HepG2 (cell line): ENCODE data around the gene ETHE1. TPM values are rescaled to one million over a fixed set of nuclear protein-coding genes. Genes with fewer than 3 reads are reported as not detected.

Experiments
- ATF7 ChIP-seq, 2 experiments: fragments of 450-650 bp in 1 of 2; sonication (generic) in 1 of 2; formaldehyde crosslinking in 1 of 2; IDR thresholded peaks; 2 replicates each; pipeline versions ENCODE4 v1.4.0 to v1.6.1; 2016 to 2020; ENCODE audit warnings: antibody characterized with exemption in 1 of 2, mild to moderate bottlenecking in 1 of 2, missing genetic modification reagents in 1 of 2
- BCLAF1 ChIP-seq: fragments of 450-650 bp; IDR thresholded peaks from 2 replicates; pipeline ENCODE4 v1.6.1; 2017; ENCODE audit warnings: mild to moderate bottlenecking
- CBX2 ChIP-seq, 2 experiments: fragments of 200-600 bp in 1 of 2; sonication (generic); formaldehyde crosslinking in 1 of 2; IDR thresholded peaks; 2 replicates each; pipeline versions ENCODE4 v1.7.0 to v1.8.1; 2018 to 2022; ENCODE audit warnings: low read depth in 2 of 2, low read length in 1 of 2, mild to moderate bottlenecking in 1 of 2, missing genetic modification reagents in 1 of 2
- KLF12 ChIP-seq: sonication (generic); formaldehyde crosslinking; IDR thresholded peaks from 2 replicates; pipeline ENCODE4 v1.4.0; 2020; ENCODE audit warnings: missing genetic modification reagents, borderline replicate concordance
- RERE ChIP-seq: IDR thresholded peaks from 2 replicates; pipeline ENCODE4 v1.6.1; 2016; ENCODE audit warnings: low read depth, missing genetic modification reagents, missing compliant biosample characterization
- TRAFD1 ChIP-seq: sonication (generic); formaldehyde crosslinking; IDR thresholded peaks from 2 replicates; pipeline ENCODE4 v1.5.1; 2020; ENCODE audit warnings: missing genetic modification reagents, mild to moderate bottlenecking, borderline replicate concordance
- ZBTB3 ChIP-seq: sonication (generic); formaldehyde crosslinking; IDR thresholded peaks from 2 replicates; pipeline ENCODE4 v1.4.0; 2020; ENCODE audit warnings: low read depth, mild to moderate bottlenecking, moderate library complexity, missing genetic modification reagents, borderline replicate concordance
- ZNF335 ChIP-seq: sonication (generic); formaldehyde crosslinking; IDR thresholded peaks from 2 replicates; pipeline ENCODE4 v1.4.0; 2020; ENCODE audit warnings: missing genetic modification reagents
- ZNF33B ChIP-seq: sonication (generic); formaldehyde crosslinking; IDR thresholded peaks from 2 replicates; pipeline ENCODE4 v1.5.1; 2020; ENCODE audit warnings: mild to moderate bottlenecking, missing genetic modification reagents
- ZNF609 ChIP-seq: sonication (generic); formaldehyde crosslinking; IDR thresholded peaks from 2 replicates; pipeline ENCODE4 v1.4.0; 2020; ENCODE audit warnings: mild to moderate bottlenecking, missing genetic modification reagents, borderline replicate concordance
- polyA plus RNA-seq, 8 experiments: library from polyadenylated mRNA; depleted of rRNA in 3 of 8; stranded (reverse) in 7 of 8; unstranded in 1 of 8; fragments of >200 nt; fragmentation: Illumina TruSeq in 4 of 8; extraction: Trizol in 4 of 8; gene quantifications; 2 replicates each; pipeline versions ENCODE4 v1.2.1 to v1.2.3, GENCODE V29; 2011 to 2016; ENCODE audit warnings: low read depth in 4 of 8, missing spikeins in 1 of 8, mixed read lengths in 1 of 8; ENCODE audit not compliant: insufficient read depth in 1 of 8
- total RNA-seq, 5 experiments: library from RNA; depleted of rRNA; stranded (reverse); fragments of >200 nt; fragmentation: Illumina TruSeq; extraction: Trizol; gene quantifications; 2 replicates each; pipeline ENCODE4 v1.2.3, GENCODE V29; 2016; ENCODE audit warnings: low read depth in 1 of 5

The ETHE1 gene
- total and polyA plus RNA-seq, 2 of the 13 experiments (the other 11 are each of a cell fraction or from before 2014, with no cell fraction given), result 32.5 to 58.4 TPM

GRCh38 chr19:43526884-43527859, at the start of gene ETHE1 (continued):
- 0 out of 2 replicates have a peak, but pooled peaks have one; percentile 48 for TF ChIP-seq ZNF609 (CRISPR knock-in tag)
- TF ChIP-seq ZNF33B (CRISPR knock-in tag), result no peak
- TF ChIP-seq KLF12 (CRISPR knock-in tag), result peak; percentile 58; the same call in 1 of the 2 replicates
- no peak for TF ChIP-seq CBX2 (IDR thresholded peaks at IDR 0.05; ENCODE audit: low read depth, low read length)
- no peak for TF ChIP-seq CBX2 (CRISPR knock-in tag; IDR thresholded peaks at IDR 0.05; ENCODE audit: low read depth)
- peak; percentile 71; the same call in 1 of the 2 replicates for TF ChIP-seq ZNF335 (CRISPR knock-in tag)
- TF ChIP-seq ATF7 (IDR thresholded peaks at IDR 0.05), result no peak
- no peak for TF ChIP-seq ATF7 (CRISPR knock-in tag; IDR thresholded peaks at IDR 0.05)
- no peak for TF ChIP-seq BCLAF1
- TF ChIP-seq ZBTB3 (CRISPR knock-in tag), result no peak
- TF ChIP-seq TRAFD1 (CRISPR knock-in tag), result no peak
- TF ChIP-seq RERE, result no peak
